Mesenchymal stem cell (in vitro differentiated cells and primary cell): Measurements from ENCODE around the gene DENND10.
A peak's percentile ranks its signal among the peaks of the same experiment; 100 is the strongest.

Source experiments
- DNase-seq: peaks from one replicate; pipeline ENCODE4 v3.0.0-alpha.2; 2013
- H2AFZ ChIP-seq: one replicate; pipeline ENCODE4 v1.6.1; 2013; ENCODE audit warnings: low read depth, mild to moderate bottlenecking, control low read depth, inconsistent platforms, low read length, moderate library complexity
- H2AK5ac ChIP-seq: 2 replicates; pipeline ENCODE4 v1.6.1; 2013; ENCODE audit warnings: low read length, moderate library complexity, mild to moderate bottlenecking, inconsistent platforms; ENCODE audit not compliant: severe bottlenecking
- H2BK120ac ChIP-seq: one replicate; pipeline ENCODE4 v1.6.1; 2013; ENCODE audit warnings: low read depth, mild to moderate bottlenecking, inconsistent platforms, low read length, moderate library complexity
- H2BK12ac ChIP-seq, 2 experiments: one replicate each; pipeline ENCODE4 v1.6.1; 2013; ENCODE audit warnings: inconsistent platforms in 2 of 2, low read length in 2 of 2, mild to moderate bottlenecking in 2 of 2, moderate library complexity in 2 of 2, control low read depth in 1 of 2
- H2BK15ac ChIP-seq: one replicate; pipeline ENCODE4 v1.6.1; 2013; ENCODE audit warnings: mild to moderate bottlenecking, low read depth, inconsistent platforms; ENCODE audit not compliant: poor library complexity, severe bottlenecking
- H2BK5ac ChIP-seq: 2 replicates; pipeline ENCODE4 v1.6.1; 2013; ENCODE audit warnings: low read depth, mild to moderate bottlenecking, low read length, control low read depth, inconsistent platforms; ENCODE audit not compliant: poor library complexity, severe bottlenecking
- H3K14ac ChIP-seq, 2 experiments: one replicate each; pipeline ENCODE4 v1.6.1; 2013; ENCODE audit warnings: inconsistent platforms in 2 of 2, low read length in 2 of 2, control low read depth in 1 of 2, mild to moderate bottlenecking in 1 of 2, moderate library complexity in 1 of 2
- H3K18ac ChIP-seq, 2 experiments: one replicate each; pipeline ENCODE4 v1.6.1; 2013; ENCODE audit warnings: inconsistent platforms in 2 of 2, low read length in 2 of 2, control low read depth in 1 of 2, low read depth in 1 of 2, mild to moderate bottlenecking in 1 of 2
- H3K23ac ChIP-seq, 2 experiments: one replicate each; pipeline ENCODE4 v1.6.1; 2013; ENCODE audit warnings: inconsistent platforms in 2 of 2, low read length in 2 of 2, mild to moderate bottlenecking in 2 of 2, moderate library complexity in 2 of 2, control low read depth in 1 of 2
- H3K27ac ChIP-seq: 2 replicates; pipeline ENCODE4 v1.5.1; 2013; ENCODE audit warnings: mild to moderate bottlenecking, moderate library complexity, low read length, control low read depth, inconsistent platforms; ENCODE audit not compliant: poor library complexity, severe bottlenecking
- H3K27me3 ChIP-seq, 2 experiments: 2 replicates each; pipeline versions ENCODE4 v1.6.1 to v1.7.0; 2013; ENCODE audit warnings: low read length in 2 of 2, mild to moderate bottlenecking in 2 of 2, moderate library complexity in 2 of 2, control low read depth in 1 of 2, inconsistent platforms in 1 of 2; ENCODE audit not compliant: control insufficient read depth in 1 of 2, insufficient read depth in 1 of 2
- H3K36me3 ChIP-seq, 2 experiments: 2 replicates each; pipeline versions ENCODE4 v1.6.1 to v1.7.0; 2013; ENCODE audit warnings: low read length in 2 of 2, control low read depth in 1 of 2, inconsistent platforms in 1 of 2, low read depth in 1 of 2, mild to moderate bottlenecking in 1 of 2; ENCODE audit not compliant: insufficient read depth in 2 of 2, control insufficient read depth in 1 of 2
- H3K4ac ChIP-seq, 2 experiments: one replicate each; pipeline ENCODE4 v1.6.1; 2013; ENCODE audit warnings: inconsistent platforms in 2 of 2, low read length in 2 of 2, mild to moderate bottlenecking in 2 of 2, moderate library complexity in 2 of 2, control low read depth in 1 of 2, low read depth in 1 of 2
- H3K4me1 ChIP-seq: 2 replicates; pipeline ENCODE4 v1.6.1; 2013; ENCODE audit warnings: low read depth, low read length, control low read depth; ENCODE audit not compliant: control insufficient read depth, insufficient read depth
- H3K4me2 ChIP-seq: 2 replicates; pipeline ENCODE4 v1.6.1; 2013; ENCODE audit warnings: low read length, mild to moderate bottlenecking, inconsistent platforms; ENCODE audit not compliant: poor library complexity, severe bottlenecking
- H3K4me3 ChIP-seq, 2 experiments: 2 replicates each; pipeline versions ENCODE4 v1.5.1 to v1.7.0; 2013; ENCODE audit warnings: low read length in 2 of 2, mild to moderate bottlenecking in 2 of 2, control low read depth in 1 of 2, low read depth in 1 of 2; ENCODE audit not compliant: insufficient read depth in 1 of 2
- H3K79me1 ChIP-seq: replicated peaks from 2 replicates; pipeline ENCODE4 v1.6.1; 2013; ENCODE audit warnings: mild to moderate bottlenecking, control low read depth, low read length, inconsistent platforms; ENCODE audit not compliant: poor library complexity, severe bottlenecking
- H3K9ac ChIP-seq: 2 replicates; pipeline ENCODE4 v1.7.0; 2013; ENCODE audit warnings: mild to moderate bottlenecking, low read length, moderate library complexity
- H3K9me3 ChIP-seq: 2 replicates; pipeline ENCODE4 v1.7.0; 2013; ENCODE audit warnings: mild to moderate bottlenecking, low read length; ENCODE audit not compliant: control insufficient read depth
- H4K8ac ChIP-seq: one replicate; pipeline ENCODE4 v1.6.1; 2013; ENCODE audit warnings: inconsistent platforms, mild to moderate bottlenecking, low read length, moderate library complexity
- H4K91ac ChIP-seq: one replicate; pipeline ENCODE4 v1.6.1; 2013; ENCODE audit warnings: mild to moderate bottlenecking, low read length, inconsistent platforms
- WGBS: methylation state at CpG from one replicate; pipeline ENCODE4 v1.1.7; 2013; ENCODE audit warnings: mixed read lengths; 5-methylcytosine and 5-hydroxymethylcytosine counted together

Gene DENND10

GRCh38 chr10:119153041-119153440 lies 49.1 kb downstream of the DENND10 start:
- no peak overlapping the region for H4K8ac ChIP-seq
- H2BK5ac ChIP-seq: no peak overlapping the region
- H3K4me3 ChIP-seq: no peak overlapping the region
- H3K14ac ChIP-seq: no peak overlapping the region
- H3K9me3 ChIP-seq: no peaks in the 10 kb centered on the region
- 97% methylated on average over 4 of the region's 5 CpGs for WGBS
- no peak overlapping the region for H3K4me2 ChIP-seq
- no peak for DNase-seq
- no peak overlapping the region for H3K4ac ChIP-seq
- no peak overlapping the region for H3K9ac ChIP-seq
- no peak overlapping the region for H2AK5ac ChIP-seq
- H3K27ac ChIP-seq: no peak overlapping the region
- no peak overlapping the region for H3K18ac ChIP-seq
- H3K27me3 ChIP-seq: no peaks in the 10 kb centered on the region
- H2AFZ ChIP-seq: no peak overlapping the region
- peaks cover 2% of the 10 kb centered on the region for H3K4me1 ChIP-seq
- H2BK12ac ChIP-seq: no peak overlapping the region
- H2BK15ac ChIP-seq: no peak overlapping the region
- peaks cover 33 to 57% of the 10 kb centered on the region in 2 experiments for H3K36me3 ChIP-seq
- H3K79me1 ChIP-seq: no peaks in the 10 kb centered on the region
- H2BK120ac ChIP-seq: no peak overlapping the region
- H4K91ac ChIP-seq: no peak overlapping the region
- no peak overlapping the region for H3K23ac ChIP-seq

GRCh38 chr10:119153661-119154060 lies 49.7 kb downstream of the DENND10 start:
- Histone ChIP-seq H3K27ac (no peak overlapping the region), H3K36me3 (peaks cover 36 to 61% of the 10 kb centered on the region in 2 experiments), H3K9ac (no peak overlapping the region), H2AK5ac (no peak overlapping the region), H2BK15ac (no peak overlapping the region), H3K79me1 (no peaks in the 10 kb centered on the region), H2BK12ac (no peak overlapping the region), H3K27me3 (no peaks in the 10 kb centered on the region), H3K9me3 (no peaks in the 10 kb centered on the region), H2BK120ac (no peak overlapping the region), H3K4me2 (no peak overlapping the region), H3K4me3 (no peak overlapping the region), H2BK5ac (no peak overlapping the region), H3K23ac (no peak overlapping the region), H4K91ac (no peak overlapping the region), H3K18ac (no peak overlapping the region), H4K8ac (no peak overlapping the region), H3K4ac (no peak overlapping the region), H2AFZ (no peak overlapping the region), H3K14ac (no peak overlapping the region), H3K4me1 (peaks cover 2% of the 10 kb centered on the region)
- WGBS: 98% methylated on average over 11 of the region's 12 CpGs
- no peak for DNase-seq

GRCh38 chr10:119159332-119159731 lies 55.4 kb downstream of the DENND10 start:
- Histone ChIP-seq H2BK15ac (no peak overlapping the region), H2AK5ac (no peak overlapping the region), H3K4me3 (no peak overlapping the region), H3K36me3 (peaks cover 28 to 52% of the 10 kb centered on the region in 2 experiments), H2BK5ac (no peak overlapping the region), H4K8ac (no peak overlapping the region), H2BK120ac (no peak overlapping the region), H3K4me1 (peaks cover 1% of the 10 kb centered on the region), H3K9ac (no peak overlapping the region), H3K4me2 (no peak overlapping the region), H4K91ac (no peak overlapping the region), H3K9me3 (no peaks in the 10 kb centered on the region), H3K23ac (no peak overlapping the region), H3K14ac (no peak overlapping the region), H3K79me1 (peaks cover under 1% of the 10 kb centered on the region), H2BK12ac (no peak overlapping the region), H2AFZ (no peak overlapping the region), H3K27me3 (no peaks in the 10 kb centered on the region), H3K4ac (no peak overlapping the region), H3K27ac (no peak overlapping the region), H3K18ac (no peak overlapping the region)
- no peak for DNase-seq
- 77% methylated on average over 8 of the region's 8 CpGs for WGBS

GRCh38 chr10:119161680-119162451 lies 58.0 kb downstream of the DENND10 start:
- Histone ChIP-seq H2AFZ (no peak overlapping the region), H3K79me1 (peaks cover 8% of the 10 kb centered on the region), H2BK15ac (no peak overlapping the region), H3K27ac (no peak overlapping the region), H3K4me1 (peaks cover 9% of the 10 kb centered on the region), H3K4ac (no peak overlapping the region), H3K4me3 (no peak overlapping the region), H2AK5ac (no peak overlapping the region), H3K18ac (no peak overlapping the region), H3K36me3 (peaks cover 19 to 30% of the 10 kb centered on the region in 2 experiments), H3K9ac (no peak overlapping the region), H3K9me3 (no peaks in the 10 kb centered on the region), H4K8ac (no peak overlapping the region), H3K27me3 (no peaks in the 10 kb centered on the region), H2BK120ac (no peak overlapping the region), H4K91ac (no peak overlapping the region), H3K14ac (no peak overlapping the region), H2BK5ac (no peak overlapping the region), H3K4me2 (no peak overlapping the region), H3K23ac (no peak overlapping the region), H2BK12ac (no peak overlapping the region)
- 75% methylated on average over 11 of the region's 11 CpGs for WGBS
- peak; percentile 59 for DNase-seq
